GM21576 (cell line): ENCODE measurements around the gene NSUN4.
"Not testable (repeated sequence)": the region's sequence is repeated elsewhere in the genome, so short reads cannot be mapped to it uniquely, and the experiment has no call there.

Source experiments
- ATAC-seq: cut with Tn5 transposase; IDR thresholded peaks from one replicate; pipeline ENCODE4 v1.9.1; 2021; ENCODE audit warnings: mild to moderate bottlenecking, moderate library complexity; ENCODE audit not compliant: unreplicated experiment

NSUN4 gene

DNA sequence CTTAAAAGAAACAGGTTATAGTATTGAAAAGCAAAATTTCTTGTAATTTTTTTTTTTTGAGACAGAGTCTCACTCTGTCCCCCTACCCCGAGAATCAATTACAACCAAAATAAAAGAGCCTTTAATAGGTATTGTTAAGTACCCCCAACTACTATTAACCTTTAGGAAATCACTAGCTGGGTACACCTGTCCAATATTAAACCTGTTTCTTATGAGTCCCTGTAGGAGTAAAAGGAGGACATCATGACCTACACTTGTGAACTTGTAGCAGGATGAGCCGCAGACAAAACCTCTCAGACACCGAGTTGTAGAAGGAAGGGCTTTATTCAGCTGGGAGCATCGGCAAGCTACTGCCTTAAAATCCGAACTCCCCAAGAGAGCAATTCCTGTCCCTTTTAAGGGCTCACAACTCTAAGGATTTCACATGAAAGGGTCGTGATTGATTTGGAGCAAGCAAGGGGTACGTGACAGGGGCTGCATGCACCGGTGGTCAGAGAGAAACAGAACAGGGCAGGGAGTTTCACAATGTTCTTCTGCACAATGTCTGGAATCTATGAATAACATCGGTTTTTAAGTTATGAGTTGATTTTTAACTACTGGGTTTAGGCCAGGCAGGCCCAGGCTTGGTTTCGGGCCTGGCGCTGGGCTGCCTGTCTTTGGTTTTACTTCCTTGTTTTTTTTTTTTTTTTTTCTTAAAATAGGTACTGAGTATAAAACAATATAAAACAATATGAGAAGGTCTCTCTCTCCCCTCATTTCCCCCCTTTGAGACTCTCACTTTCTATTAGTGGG, 15.1 kb upstream of the NSUN4 start:
- ATAC-seq, result not testable (repeated sequence)

DNA sequence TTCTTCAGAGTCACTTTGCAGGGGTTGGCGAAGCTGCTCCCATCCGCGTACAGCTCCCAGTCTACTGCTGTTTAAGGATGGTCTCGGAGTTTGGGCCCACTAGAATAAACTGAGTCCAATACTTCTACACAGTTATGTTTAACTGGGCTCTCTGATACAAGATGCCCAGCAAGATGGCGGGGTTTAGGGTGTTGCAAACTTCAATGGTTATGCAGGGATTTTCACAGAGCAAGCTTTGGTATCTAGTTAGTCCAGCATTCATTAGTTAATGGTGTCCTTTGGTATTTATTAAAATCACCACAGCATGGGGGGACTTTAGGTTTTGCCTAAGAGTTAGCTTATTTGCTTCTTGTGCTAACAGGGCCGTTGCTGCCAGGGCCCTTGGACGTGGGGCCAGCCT, 12.4 kb upstream of the NSUN4 start:
- not testable (repeated sequence) for ATAC-seq

DNA sequence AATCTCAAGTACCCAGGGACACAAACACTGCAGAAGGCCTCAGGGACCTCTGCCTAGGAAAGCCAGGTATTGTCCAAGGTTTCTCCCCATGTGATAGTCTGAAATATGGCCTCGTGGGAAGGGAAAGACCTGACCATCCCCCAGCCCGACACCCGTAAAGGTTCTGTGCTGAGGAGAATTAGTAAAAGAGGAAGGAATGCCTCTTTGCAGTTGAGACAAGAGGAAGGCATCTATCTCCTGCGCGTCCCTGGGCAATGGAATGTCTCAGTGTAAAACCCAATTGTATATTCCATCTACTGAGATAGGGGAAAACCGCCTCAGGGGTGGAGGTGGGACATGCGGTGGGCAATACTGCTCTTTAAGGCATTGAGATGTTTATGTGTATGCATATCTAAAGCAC, 10.8 kb upstream of the NSUN4 start:
- not testable (repeated sequence) for ATAC-seq

DNA sequence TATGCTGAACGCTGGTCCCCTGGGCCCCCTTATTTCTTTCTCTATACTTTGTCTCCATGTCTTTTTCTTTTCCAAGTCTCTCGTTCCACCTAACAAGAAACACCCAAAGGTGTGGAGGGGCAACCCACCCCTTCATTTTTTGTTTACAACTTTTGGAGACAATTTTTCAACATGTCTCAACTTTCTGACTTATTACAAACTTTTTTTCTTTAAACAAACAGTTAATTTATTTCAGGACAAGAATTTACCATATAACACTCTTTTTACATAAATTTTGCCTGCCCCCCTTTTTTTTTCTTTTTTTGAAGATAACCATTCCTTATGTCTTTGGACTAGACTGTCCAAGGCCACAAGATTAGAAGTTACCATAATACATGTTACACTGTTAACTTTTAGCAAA, 10.2 kb upstream of the NSUN4 start:
- not testable (repeated sequence) for ATAC-seq

DNA sequence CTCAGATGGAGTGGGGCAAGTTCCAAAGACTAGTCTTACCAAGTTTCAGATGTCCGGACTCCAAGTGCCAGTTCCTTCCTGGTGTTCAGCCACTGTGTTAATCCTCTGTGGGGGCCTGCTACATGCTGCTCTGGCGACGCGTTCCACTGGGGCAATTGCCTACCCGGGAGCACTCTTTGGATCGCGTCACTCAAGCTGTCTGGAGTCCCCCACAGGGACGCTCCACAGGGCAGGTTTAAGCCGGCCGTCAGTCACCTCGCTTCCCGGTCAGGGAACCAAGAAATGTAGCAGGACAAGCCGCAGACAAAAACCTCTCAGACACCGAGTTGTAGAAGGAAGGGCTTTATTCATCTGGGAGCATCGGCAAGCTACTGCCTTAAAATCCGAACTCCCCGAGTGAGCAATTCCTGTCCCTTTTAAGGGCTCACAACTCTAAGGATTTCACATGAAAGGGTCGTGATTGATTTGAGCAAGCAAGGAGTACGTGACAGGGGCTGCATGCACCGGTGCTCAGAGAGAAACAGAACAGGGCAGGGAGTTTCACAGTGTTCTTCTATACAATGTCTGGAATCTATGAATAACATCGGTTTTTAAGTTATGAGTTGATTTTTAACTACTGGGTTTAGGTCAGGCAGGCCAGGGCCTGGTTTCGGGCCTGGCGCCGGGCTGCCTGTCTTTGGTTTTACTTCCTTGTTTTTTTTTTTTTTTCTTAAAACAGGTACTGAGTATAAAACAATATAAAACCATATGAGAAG, 8.6 kb upstream of the NSUN4 start:
- not testable (repeated sequence) for ATAC-seq

DNA sequence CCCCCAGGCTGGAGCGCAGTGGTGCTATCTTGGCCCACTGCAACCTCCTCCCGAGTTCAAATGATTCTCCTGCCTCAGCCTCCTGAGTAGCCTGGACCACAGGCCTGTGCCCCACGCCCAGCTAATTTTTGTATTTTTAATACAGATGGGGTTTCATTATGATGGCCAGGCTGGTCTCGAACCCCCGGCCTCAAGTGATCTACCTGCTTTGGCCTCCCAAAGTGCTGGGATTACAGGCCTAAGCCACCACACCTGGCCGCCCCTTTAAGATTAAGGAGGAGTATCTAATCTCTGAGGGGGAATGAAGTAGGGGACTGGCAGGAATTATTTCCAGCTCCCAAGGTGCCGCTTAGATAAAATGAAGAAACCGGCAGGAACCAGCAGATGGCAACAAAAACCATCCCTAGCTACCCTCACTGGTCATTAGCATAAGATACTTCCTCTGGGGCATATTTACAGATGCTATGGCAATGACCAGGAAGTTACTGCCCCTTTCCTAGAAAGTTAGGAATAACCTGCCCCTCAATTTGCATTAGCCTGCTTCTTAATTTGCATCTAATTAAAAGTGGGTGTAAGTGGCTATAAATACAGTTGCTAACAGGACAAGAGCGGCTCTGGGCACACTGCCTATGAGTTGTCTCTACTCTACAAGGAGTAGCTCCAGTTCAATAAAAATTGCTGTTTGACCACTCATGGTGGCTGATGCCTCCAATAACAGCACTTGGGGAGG, 7.1 kb upstream of the NSUN4 start:
- ATAC-seq, result peak; percentile 51

DNA sequence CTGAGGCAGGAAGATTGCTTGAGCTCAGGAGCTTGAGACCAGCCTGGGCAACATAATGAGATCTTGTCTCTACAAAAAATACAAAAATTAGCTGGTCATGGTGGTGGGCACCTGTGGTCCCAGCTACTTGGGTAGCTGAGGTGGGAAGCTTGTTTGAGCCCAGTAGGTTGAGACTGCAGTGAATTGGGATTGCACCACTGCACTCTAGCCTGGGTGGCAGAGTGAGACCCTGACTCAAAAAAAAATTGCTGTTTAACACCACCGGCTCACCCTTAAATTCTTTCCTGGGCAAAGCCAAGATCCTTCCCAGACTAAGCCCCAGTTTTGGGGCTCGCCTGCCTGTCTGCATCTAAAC, 6.6 kb upstream of the NSUN4 start:
- ATAC-seq, result no peak

DNA sequence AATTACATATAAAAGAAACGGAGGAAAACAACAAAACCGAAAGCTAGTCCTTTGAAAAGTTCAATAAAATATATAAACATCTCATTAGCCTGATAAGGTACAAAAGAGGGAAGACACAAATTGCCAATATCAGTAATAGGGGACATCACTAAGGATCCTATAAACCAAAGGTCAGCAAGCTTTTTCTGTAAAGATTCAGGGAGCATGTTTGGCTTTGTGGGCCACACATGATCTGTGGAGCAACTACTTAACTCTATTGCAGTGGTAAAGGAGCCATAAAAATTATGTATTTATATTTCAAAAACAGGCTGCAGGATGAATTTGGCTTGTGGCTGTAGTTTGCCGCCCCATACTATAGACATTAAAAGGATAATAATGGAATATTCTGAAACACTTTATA, 5.5 kb upstream of the NSUN4 start:
- ATAC-seq, result no peak

DNA sequence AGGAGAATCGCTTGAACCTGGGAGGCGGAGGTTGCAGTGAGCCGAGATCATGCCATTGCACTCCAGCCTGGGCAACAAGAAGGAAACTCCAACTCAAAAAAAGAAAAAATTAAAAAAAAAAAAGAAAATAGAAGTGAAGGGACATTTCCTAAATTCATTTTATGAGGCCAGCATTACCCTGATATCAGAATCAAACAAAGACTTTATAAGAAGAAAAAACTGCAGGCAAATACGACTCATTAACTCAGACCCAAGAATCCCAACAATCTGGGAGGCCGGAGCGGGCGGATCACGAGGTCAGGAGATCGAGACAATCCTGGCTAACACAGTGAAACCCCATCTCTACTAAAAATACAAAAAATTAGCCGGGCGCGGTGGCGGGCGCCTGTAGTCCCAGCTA, 3.2 kb upstream of the NSUN4 start:
- ATAC-seq, result not testable (repeated sequence)

DNA sequence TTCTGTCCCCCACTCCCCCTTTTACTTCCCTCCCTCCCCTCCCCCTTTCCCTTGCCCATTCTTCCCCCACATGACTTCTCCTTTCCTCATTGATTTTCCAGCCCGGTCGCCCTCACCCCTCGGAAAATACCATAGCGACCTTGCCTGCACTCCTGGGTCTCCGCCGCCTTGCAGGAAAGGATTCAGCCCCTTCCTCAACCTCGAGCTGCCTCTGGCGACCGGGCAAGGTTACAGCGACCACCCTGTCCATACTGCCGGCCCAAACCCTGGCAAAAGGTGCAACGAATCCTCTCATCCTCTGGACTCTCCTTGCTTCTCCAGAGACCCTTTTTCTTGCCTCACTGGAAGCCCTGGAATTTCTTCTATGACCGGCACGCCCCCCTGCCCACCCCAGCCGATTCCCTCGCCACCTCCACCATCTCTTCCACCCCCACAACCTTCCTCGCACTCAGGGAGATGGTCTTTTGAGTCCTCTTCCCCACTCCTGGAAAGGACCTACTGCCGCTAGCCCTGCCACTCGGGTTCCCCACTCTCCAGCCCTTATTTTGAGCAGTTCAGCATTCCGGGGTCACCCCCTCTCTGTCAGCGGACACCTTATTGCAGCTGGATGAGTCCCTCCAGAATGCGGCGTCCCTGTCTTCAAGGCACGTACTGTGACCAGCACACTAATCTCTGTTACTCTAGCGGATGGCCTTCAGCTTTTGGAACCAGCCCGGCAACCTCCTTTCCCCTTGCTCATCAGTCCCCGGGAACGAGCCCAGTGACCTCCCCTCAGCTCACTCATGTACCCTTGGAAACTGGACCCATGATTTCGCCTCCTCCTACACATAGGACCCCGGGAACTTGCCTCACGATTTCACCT, 846 bp downstream of the NSUN4 start:
- ATAC-seq, result no peak

DNA sequence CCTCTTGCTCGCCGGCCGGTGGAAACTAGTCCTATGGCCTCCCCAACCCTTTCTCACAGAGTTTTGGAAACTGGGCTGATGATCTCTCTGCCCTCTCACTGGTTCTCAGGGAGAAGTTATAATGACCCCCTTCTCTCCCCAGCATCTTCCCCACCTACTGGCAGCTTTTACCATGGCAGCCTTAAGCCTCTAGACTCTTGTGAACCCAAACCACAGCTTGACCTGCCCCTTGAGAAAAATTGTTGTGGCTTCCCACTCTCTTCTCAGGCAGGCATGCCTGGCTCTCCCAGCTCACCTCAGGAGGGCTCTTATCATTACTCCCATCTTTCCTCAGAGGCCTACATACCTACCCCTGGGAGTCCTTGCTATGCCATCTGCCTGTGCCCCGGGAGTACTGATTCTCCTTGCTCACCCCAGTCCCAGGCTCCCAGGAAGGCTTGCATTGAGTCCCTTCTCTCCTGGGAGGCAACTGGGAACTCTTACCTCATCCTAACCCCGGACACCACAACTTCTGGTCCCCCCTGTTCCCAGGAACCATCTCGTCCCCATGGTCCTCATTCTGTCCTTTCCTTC, 1.6 kb downstream of the NSUN4 start:
- no peak for ATAC-seq

DNA sequence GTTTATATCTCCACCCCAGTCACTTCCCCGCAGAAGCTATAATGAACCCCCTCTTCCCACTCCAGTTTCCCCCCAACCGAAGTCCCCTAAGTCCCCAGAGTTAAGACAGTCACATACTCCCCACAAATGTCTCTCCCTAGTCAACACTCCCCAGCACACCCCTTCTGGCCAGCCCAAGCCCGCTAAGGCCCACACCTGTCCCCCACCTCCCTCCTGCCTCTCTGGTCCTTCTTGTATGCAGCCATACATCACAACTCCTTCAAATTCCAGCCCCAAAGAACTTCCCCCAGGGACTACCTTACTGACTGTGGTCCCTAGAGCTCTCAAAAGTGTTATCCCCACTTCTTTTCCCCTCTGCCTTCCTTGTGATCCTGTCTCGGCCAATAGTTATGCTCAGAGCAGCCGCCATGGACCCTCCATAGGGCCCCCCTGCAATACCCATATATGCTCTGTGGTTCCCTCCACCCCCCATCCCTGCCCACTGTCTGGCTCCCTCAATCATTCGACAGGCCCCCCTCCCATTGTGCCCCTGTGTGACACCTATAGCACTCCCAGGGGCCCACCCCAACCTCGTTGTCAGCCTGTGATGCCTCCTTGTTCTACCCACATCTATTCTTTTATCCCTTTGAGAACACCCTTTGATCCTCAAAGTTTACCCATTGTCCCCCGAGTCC, 2.2 kb downstream of the NSUN4 start:
- no peak for ATAC-seq

DNA sequence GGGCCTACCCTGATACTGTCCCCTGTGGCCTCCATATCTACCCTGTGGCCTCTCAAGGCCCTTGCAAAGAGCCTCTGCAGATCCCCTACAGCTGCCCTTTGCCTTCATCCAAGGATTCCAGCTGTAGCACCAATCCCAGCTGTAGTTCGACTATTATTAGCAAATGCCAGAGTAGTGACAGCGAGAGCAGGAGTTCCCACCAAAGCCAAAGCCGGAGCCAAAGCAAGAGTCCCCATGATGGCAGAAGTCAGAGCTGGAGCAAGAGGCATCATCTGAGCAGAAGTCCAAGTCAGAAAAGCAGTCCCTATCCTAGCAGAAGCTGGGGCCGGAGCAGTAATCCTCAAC, 2.7 kb downstream of the NSUN4 start:
- ATAC-seq, result no peak

DNA sequence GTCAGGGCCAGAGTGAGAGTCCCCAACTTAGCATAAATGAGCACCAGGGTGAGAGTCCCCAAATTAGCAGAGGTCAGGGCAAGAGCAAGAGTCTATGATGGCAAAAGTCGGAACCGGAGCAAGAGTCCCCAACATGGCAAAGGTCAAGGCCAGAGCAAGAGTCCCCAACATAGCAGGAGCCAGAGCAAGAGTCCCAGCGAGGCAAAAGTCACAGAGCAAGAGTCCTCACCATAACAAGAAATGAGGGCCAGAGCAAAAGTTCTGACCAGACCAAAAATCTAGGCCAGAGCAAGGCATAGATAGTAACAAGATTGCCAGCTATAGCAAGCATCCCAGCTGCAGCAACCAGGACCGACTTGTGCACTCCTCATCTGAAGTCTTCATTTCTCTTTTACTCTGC, 3.1 kb downstream of the NSUN4 start:
- ATAC-seq, result no peak

DNA sequence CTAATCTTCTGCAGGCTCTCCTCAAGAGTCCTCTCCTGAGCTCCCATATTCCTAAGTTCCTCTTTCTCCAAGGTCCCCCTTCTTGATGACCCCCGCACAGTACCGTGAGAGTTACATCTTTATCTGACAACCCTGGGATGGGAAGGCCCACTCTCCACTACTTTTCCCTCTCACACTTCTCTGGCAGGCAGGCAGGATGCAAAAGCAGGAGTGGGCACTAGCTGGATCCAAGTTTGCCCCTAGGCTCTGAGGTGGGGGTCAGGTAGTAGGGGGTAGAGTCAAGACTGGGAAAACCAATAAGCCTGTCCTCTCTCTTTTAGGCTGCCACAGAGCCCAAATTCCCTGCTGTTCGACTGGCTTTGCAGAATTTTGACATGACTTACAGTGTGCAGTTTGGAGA, 3.9 kb downstream of the NSUN4 start:
- ATAC-seq, result no peak

DNA sequence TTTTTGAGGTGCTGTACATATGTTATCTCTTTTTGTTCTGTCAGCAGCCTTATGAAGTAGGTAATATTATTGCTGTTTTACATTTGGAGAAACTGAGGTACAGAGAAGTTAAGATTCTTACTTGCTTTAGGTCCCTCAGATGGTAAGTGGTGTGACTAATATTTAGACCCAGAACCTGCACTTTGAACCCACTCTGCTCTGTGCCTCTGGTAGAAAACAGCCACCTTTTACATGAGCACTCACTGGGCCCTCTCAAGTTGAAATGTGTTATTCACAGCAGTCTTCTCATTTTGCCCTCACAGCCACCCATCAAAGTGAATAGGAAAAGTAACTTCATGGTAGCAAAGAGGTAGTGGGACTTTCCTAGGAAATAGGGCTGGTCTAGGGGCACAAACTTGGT, 4.7 kb downstream of the NSUN4 start:
- no peak for ATAC-seq

DNA sequence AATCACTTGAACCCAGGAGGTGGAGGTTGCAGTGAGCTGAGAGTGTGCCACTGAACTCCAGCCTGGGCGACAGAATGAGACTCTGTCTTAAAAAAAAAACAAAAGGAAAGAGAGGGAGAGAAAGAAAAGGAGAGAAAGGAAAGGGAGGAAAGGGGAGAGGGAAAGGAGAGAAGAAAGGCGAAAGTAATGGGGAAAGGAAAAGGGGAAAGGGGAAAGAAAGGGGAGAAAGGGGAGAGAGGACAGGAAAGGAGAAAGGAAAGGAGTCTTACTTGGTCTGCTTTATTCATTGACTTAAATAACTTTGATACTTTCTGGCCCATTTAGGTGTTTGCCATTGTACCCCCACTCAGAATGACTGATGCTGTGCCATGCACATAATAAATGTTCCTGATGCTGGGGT, 11.8 kb downstream of the NSUN4 start:
- ATAC-seq, result no peak

DNA sequence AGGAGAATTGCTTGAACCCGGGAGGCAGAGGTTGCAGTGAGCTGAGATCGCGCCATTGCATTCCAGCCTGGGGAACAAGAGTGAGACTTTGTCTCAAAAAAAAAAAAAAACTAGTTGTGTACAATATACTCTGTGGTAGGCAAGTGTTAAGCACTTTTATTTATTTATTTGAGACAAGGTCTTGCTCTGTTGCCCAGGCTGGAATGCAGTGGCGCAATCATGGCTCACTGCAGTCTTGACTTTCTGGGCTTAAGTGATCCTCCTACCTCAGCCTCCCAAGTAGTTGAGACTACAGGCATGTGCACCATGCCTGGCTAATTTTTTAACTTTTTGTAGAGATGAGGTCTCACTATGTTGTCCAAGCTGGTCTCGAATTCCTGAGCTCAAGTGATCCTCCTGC, 15.3 kb downstream of the NSUN4 start:
- ATAC-seq, result not testable (repeated sequence)

DNA sequence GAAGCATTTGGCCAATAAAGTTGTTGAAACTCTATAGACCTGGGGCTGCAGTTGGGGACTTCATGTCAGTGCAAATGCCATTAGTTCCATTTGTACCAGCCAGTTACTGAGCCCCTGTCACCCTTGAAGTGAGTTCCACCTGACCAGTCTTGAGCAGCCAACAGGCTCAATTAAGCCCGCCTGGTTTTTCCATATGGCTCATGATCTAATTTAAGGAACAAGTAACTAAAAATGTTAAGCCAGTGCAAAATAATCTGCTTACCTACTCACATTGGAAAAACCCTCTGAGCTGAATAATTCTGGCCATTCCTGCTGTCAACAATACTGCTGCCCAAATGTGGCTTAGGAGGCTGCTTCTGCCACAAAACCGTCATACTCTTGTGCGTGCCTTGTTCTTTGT, 21.6 kb downstream of the NSUN4 start:
- ATAC-seq, result no peak

DNA sequence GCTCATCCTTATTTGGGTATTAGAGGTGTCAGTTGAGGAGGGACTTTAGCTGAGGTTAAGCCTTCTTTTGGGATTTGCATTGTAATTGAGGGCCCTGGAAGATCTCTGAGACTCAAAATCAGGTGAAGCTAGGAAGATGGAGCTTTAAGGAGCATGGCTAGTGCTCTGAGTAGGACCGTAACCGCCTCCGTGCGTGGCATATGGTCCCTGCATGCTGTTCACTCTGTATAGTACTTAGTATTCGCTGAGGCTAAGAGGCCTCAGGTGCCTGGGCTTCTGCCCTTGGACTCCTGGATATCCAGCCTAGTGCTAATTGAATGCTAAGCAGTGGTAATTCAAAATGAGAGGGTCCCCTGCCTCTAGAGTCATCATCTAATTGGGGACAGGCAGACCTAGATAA, 22.5 kb downstream of the NSUN4 start:
- no peak for ATAC-seq
